ENCODE results near the gene HCFC1R1. TPM values are rescaled to one million over a fixed set of nuclear protein-coding genes. Genes with fewer than 3 reads are reported as not detected.

Gene HCFC1R1
- total RNA-seq, 1 experiment from 2014 or later: 46.6 TPM

DNA sequence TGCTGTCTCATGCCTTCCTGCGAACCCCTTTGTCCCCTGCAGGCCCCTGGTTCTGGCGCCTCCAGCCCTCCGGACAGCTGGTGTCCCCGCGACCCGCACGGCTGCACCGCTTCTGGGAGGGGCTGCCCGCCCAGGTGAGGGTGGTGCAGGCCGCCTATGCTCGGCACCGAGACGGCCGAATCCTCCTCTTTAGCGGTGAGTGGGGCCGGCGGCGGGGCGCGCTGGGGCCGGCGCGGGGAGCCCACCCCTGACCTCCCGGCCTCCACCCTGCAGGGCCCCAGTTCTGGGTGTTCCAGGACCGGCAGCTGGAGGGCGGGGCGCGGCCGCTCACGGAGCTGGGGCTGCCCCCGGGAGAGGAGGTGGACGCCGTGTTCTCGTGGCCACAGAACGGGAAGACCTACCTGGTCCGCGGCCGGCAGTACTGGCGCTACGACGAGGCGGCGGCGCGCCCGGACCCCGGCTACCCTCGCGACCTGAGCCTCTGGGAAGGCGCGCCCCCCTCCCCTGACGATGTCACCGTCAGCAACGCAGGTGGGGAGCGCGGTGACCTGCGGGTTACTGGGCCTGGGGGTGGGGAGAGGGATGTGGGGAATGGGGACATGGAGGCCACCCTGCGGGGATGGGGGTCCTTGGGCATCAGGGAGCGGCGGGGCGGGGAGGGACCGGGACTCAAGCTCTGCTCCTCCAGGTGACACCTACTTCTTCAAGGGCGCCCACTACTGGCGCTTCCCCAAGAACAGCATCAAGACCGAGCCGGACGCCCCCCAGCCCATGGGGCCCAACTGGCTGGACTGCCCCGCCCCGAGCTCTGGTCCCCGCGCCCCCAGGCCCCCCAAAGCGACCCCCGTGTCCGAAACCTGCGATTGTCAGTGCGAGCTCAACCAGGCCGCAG is 34.6 kb upstream of the HCFC1R1 start:
- no peak for TF ChIP-seq EZH2 (IDR thresholded peaks at IDR 0.05; ENCODE audit: borderline replicate concordance, low read depth, low read length, poor library complexity, severe bottlenecking)
- TF ChIP-seq, protein P1, sequence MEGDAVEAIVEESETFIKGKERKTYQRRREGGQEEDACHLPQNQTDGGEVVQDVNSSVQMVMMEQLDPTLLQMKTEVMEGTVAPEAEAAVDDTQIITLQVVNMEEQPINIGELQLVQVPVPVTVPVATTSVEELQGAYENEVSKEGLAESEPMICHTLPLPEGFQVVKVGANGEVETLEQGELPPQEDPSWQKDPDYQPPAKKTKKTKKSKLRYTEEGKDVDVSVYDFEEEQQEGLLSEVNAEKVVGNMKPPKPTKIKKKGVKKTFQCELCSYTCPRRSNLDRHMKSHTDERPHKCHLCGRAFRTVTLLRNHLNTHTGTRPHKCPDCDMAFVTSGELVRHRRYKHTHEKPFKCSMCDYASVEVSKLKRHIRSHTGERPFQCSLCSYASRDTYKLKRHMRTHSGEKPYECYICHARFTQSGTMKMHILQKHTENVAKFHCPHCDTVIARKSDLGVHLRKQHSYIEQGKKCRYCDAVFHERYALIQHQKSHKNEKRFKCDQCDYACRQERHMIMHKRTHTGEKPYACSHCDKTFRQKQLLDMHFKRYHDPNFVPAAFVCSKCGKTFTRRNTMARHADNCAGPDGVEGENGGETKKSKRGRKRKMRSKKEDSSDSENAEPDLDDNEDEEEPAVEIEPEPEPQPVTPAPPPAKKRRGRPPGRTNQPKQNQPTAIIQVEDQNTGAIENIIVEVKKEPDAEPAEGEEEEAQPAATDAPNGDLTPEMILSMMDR (conservative IDR thresholded peaks at IDR 0.05; ENCODE audit: low read depth, low read length): no peak
- H3K4me3 ChIP-seq (ENCODE audit: low read depth, low read length, poor library complexity, severe bottlenecking): peak overlapping the region; percentile 93
- no peaks in the 10 kb centered on the region for H3K9me3 ChIP-seq (ENCODE audit: low read depth, low read length, poor library complexity, severe bottlenecking)
- no TSS peak for BruUV-seq (replicated peaks)
- peaks cover 5% of the 10 kb centered on the region for H3K4me1 ChIP-seq (ENCODE audit: insufficient read depth, low read length, poor library complexity, severe bottlenecking)
- H3K27me3 ChIP-seq (replicated peaks; ENCODE audit: insufficient read depth, low read depth, low read length, poor library complexity): no peaks in the 10 kb centered on the region
- intact Hi-C loops (cut with micrococcal nuclease; ENCODE audit: unreplicated experiment): loop anchor here (10.0 kb wide), 1 partner anchor 96 kb away; no protein-coding TSS in a partner anchor
- peak; percentile 37 for DNase-seq (ENCODE audit: low spot score)
- peak overlapping the region; percentile 88 for H3K27ac ChIP-seq (ENCODE audit: low read depth, low read length, poor library complexity, severe bottlenecking)
- H3K36me3 ChIP-seq (ENCODE audit: insufficient read depth, low read length, poor library complexity, severe bottlenecking): no peaks in the 10 kb centered on the region
- ChIA-PET POLR2A (ENCODE audit: low non-redundant PET) (no interaction called here), CTCF (interaction anchor here (0.6 to 1.0 kb wide), 6 partner anchors 11 to 93 kb away, joined by 3 to 12 read pairs (median 6); partner anchors contain the start of genes HCFC1R1 and THOC6)

DNA sequence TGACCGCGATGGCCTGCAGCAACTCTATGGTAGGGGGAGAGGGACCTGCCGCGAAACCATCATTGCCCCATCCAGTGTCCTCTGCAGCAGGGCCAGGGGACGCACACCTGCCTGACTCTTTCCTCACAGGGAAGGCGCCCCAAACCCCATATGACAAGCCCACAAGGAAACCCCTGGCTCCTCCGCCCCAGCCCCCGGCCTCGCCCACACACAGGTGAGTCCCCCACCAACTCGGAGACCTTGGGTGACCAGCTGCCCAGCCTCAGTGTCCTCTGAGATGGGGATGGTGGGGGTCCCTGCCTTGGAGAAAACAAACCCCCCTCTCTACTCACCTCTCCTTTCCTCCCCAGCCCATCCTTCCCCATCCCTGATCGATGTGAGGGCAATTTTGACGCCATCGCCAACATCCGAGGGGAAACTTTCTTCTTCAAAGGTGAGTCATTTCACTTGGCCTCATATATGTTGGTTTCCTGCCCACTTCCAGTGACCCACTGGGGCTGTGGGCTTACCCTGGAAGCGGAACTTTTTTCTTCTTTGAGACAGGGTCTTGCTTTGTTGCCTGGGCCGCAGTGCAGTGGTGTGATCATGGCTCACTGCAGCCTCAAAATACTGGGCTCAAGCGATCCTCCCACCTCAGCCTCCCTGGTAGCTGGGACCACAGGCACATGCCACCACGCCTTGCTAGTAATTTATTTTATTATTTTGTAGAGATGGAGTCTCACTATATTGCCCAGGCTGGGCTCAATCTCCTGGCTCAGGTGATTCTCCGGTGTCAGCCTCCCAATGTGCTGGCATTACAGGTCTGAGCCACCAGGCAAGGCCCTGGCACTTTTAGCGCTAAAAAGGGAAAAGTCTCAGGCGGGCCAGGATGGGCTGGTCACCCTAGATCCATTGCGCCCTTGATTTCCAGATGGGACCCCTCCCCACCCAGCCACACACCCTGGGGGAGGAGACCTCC is 33.7 kb upstream of the HCFC1R1 start:
- POLR2A ChIA-PET (ENCODE audit: low non-redundant PET): no interaction called here
- no TSS peak for BruUV-seq (replicated peaks)
- no peak overlapping the region for H3K4me3 ChIP-seq (ENCODE audit: low read depth, low read length, poor library complexity, severe bottlenecking)

More for the DNA sequence above, 33.7 kb upstream of the HCFC1R1 start:
- Histone ChIP-seq H3K9me3 (ENCODE audit: low read depth, low read length, poor library complexity, severe bottlenecking) (no peaks in the 10 kb centered on the region), H3K27ac (ENCODE audit: low read depth, low read length, poor library complexity, severe bottlenecking) (no peak overlapping the region), H3K4me1 (ENCODE audit: insufficient read depth, low read length, poor library complexity, severe bottlenecking) (peaks cover 5% of the 10 kb centered on the region), H3K27me3 (replicated peaks; ENCODE audit: insufficient read depth, low read depth, low read length, poor library complexity) (no peaks in the 10 kb centered on the region), H3K36me3 (ENCODE audit: insufficient read depth, low read length, poor library complexity, severe bottlenecking) (no peaks in the 10 kb centered on the region)
- no peak for DNase-seq (ENCODE audit: low spot score)
- CTCF ChIA-PET: no interaction called here
- intact Hi-C loops (cut with micrococcal nuclease; ENCODE audit: unreplicated experiment): loop anchor here (10.0 kb wide), 1 partner anchor 97 kb away; no protein-coding TSS in a partner anchor
- TF ChIP-seq, protein P1 (conservative IDR thresholded peaks at IDR 0.05; ENCODE audit: low read depth, low read length): no peak
- TF ChIP-seq EZH2 (IDR thresholded peaks at IDR 0.05; ENCODE audit: borderline replicate concordance, low read depth, low read length, poor library complexity, severe bottlenecking): no peak

Measured in A673 (cell line).